NCI-H82 (cell line): ENCODE data around the gene OVCH1.
"Not testable (repeated sequence)": the region's sequence is repeated elsewhere in the genome, so short reads cannot be mapped to it uniquely, and the experiment has no call there.

ENCODE experiments used
- DNase-seq: peaks from one replicate; lab custom pipeline; 2025; lab: John Stamatoyannopoulos, UW

The OVCH1 gene

DNA sequence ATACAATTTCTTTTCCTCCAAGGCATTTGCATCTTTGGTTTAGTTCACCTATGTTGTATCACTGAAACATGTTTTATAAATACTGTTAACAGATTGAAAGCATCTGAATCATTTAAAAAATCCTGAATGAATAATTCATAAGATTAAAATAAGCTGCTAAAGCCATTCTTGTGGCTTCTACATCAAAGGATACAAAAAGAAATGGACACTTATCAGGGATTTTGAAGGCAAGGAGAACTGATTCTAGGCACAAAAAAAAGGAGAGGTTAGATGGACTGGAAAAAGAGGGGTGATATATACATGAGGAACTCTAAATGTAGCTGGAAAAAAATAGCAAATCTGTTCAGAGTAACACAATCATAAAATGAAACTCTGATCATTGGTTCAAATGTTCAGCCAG lies 5.8 kb upstream of the OVCH1 start:
- DNase-seq, result no peak

DNA sequence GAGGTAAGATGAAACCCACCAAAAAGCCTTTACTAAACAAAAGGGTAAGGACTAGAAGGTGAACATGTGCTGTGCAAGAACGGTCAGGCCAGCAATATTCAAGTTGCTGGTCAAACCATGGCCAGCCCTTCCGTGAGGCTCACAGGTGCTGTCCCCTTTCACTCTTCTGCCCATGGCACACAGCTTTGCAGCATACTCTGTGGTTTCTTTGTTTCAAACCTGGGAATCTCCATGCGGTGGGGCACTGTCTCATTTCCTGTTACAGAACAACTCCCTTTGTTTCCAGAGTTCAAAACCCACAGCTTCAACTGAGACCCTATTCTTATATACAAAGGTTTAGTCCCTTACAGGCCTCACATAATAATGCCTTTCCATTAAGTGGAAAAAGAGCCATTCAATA lies 1.7 kb upstream of the OVCH1 start:
- no peak for DNase-seq

DNA sequence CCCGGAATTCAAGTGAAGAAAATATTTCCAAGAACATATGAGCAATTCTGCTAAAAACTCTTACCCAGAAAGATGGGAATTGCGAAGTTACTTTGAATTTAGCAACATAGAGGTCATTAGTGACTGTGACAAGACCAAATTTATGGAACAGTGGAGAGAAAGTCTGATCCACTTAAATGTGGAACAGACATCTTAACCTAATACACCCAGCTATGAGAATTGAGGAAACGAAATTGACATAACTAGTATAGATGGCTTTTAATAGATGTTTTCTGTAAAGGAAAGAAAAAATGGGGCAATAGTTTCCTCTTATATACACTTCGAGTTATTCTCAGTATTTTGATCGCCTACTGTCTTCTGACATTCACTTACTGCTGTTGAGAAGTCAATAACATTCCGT lies 4.6 kb downstream of the OVCH1 start:
- no peak for DNase-seq

DNA sequence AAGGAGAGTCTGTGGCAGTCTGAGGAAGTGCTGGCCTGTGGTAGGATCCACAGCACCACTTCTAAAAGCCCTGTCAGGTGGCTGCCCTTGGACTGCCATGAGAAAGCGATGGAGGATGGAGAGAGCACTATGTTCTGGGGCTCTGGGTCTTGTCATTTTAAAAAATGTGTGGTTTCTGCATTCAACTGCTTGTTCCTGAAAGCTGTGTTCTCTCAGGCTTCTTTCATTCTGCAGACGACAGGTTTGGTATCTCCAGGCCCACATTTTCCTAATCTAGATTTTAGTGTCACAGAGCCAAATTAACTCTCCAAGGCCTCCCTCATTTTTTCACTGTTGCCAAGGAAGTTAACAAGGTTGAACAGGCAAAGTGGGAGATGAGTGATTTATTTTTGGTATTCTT lies 10.5 kb downstream of the OVCH1 start:
- DNase-seq, result no peak

DNA sequence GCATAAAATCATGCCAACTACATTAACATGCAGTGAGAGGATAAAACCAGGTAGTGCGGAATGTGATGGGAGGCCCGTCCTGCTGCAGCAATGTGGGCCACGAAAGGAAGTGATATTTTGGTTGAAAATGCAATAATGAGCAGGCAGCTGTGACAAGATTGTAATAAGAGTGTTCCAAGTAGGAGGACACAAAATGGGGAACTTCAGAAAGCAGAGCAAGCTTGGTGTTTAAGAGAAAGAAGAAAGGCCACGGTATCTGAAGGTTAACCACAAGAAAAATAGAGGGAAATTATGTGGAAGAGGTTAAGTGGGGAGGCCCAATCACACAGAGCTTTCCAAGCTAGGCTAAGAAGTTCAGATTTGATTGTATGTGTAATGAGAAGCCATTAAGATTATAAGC lies 34.3 kb downstream of the OVCH1 start:
- DNase-seq, result no peak

DNA sequence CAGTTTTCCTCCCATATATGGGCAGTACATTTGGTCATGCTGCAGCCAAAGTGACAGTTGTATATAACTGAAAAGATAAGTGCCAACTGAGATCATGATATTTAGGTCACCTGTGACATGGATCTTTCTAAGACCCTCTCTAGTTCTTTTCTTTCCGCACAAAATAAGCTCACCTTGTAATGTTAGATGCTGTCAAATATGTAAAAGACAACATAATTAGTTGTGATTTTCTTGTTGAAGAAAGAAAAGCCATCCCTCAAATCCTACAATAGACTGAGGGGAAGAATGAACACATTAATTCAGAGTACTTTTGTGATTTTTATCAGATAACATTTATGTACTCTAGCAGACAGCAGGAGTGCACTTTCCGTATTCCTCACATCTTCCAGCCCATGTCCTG lies 37.4 kb downstream of the OVCH1 start:
- DNase-seq, result no peak

DNA sequence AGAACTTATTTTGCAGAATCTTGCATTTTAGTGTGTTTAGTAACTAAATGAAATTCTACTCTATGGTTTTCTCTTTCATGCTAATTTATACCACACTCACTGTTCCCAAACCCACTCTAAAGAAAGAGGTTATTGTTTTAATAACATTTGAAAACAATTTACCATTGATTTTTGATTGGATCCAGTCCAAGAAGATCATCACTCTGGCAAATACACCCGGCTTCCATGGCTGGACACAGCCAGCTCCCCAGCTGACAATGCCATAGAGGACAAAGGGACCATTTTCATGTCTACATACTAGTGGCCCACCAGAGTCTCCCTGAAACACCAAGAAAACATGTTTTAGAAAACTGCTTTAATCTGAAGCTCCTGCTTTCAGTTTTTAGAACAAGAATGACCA lies 42.4 kb downstream of the OVCH1 start:
- no peak for DNase-seq

DNA sequence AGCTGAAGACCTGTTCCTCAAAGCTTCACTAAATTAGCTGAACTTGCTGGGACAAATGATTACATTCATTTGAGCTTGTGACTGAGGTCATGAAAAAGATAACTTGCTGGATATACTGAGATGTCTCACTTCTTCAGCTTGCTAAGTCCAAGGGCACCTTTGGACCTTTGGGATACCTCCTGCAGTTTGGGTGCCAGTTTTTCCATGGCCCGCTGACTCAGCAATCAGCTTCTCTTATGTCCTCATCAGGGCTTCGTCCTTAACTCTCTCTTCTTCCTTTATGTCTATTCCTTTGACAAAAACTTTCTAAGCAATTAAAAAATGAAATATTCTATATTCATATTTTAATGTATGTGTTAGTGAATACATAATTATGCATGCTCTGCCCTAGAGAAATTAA lies 45.6 kb downstream of the OVCH1 start:
- DNase-seq, result no peak

DNA sequence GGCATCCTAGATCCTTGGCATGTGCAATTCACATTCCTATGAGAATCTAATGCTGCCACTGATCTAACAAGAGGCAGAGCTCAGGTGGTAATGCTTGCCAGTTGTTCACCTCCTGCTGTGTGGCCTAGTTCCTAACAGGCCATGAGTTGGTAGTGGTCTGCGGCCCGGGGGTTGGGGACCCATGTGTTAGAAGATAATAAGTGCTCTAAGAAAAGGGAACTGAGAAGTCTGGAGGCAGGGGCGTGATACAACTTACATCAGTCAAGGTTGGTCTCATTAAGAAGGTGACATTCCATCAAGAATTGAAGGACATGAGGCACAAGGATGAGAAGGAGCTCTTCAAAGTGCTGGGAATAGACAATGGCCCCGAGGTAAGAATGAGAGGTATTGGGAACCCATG lies 49.3 kb downstream of the OVCH1 start:
- no peak for DNase-seq

DNA sequence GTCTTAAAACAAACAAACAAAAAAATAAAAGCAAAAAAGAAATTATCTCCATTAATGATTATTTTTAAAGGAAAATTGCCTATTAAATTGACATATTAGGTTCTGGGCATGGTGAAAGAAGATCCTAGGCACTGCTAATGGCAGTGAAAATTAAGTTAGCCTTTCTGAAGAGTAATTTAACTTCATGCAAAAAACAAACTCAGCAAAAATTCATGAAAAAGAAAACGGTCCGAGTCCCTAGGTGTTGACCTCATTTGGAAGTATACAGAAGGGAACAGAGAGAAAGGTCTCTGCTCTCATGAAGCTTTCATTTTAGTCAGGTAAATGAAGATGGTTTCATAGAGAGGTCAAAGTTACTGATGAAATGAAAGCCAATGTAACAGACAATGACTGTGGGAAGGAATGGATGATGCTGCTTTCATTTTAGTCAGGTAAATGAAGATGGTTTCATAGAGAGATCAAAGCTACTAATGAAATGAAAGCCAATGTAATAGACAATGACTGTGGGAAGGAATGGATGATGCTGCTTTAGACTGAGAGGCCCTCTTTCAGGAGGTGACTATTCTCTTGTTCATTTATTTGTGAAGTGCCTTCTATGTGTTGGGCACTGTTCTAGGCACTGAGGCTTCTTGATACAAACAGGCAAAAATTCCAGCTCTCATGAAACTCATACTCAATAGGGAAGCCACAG lies 50.1 kb downstream of the OVCH1 start:
- no peak for DNase-seq

DNA sequence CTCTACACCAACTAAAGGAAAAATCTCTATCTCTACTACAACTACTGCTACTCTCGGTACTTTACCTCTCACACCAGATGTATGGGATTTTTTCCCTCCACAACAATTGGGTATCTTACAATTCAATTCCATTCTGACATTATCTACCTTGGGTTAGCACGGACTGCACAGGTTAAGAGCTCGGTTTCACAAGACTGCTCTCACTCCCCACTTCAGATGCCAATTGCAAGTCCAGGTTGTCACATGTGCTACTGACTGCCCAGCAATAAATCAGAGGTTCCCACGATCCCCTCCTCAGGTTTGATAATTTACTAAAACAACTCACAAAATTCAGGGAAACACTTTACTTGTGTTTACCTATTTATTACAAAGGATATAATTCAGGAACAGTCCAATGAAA lies 58.0 kb downstream of the OVCH1 start:
- no peak for DNase-seq

DNA sequence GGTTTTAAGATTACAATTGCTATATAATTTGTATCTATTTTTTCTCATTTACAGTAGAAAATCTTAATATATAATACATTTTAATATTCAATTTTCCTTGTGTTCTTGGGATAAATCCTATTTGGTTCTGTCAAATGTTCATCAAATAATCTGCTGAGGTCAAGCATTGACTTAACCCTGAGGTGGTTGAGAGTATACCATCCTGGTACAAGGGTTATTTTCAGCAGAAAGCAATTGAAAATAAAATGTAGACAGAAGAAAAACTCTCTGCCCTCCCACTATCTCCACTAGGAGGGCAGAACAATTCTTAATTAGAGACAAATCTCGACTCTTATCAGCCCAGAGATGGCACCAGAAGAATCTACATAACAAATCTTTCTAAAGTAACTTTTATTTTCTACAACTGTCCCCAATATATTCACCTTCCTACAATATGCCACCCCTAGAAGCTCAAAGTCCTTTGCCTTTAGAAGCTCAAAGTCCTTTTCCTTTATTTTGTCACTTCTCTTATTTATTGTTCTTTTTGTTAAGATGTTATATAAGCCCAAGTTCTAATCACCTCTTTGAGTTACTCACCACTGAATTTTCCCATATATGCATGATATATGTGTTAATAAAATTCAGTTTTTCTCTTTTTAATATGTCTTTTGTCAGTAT lies 58.6 kb downstream of the OVCH1 start:
- DNase-seq, result no peak

DNA sequence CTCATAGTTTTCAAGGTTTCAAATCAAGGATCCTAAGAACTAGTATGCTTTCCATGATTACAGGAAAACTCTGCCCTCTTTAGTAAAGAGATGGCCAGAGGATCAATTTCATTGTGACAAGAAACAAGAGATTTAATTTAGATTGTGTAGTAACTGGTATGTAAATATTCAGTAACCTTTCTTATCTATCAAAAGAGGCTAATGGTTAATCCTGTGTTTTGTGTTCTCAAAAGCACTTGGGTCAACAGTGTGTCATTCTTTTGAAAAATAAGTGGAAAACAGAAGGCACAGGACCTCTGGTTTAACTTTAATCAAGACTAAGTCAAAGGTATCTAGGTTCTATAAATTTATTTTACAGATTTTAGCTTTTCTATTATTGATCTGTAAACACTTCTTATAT lies 59.9 kb downstream of the OVCH1 start:
- no peak for DNase-seq

DNA sequence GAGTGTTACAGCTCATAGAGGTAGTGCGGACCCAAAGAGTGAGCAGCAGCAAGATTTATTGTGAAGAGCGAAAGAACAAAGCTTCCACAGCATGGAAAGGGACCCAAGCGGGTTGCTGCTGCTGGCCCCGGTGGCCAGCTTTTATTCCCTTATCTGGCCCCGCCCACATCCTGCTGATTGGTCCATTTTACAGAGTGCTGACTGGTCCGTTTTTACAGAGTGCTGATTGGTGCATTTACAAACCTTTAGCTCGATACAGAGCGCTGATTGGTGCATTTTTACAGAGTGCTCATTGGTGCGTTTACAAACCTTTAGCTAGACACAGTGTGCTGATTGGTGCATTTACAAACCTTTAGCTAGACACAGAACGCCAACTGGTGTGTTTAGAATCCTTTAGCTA lies 60.7 kb downstream of the OVCH1 start:
- not testable (repeated sequence) for DNase-seq

DNA sequence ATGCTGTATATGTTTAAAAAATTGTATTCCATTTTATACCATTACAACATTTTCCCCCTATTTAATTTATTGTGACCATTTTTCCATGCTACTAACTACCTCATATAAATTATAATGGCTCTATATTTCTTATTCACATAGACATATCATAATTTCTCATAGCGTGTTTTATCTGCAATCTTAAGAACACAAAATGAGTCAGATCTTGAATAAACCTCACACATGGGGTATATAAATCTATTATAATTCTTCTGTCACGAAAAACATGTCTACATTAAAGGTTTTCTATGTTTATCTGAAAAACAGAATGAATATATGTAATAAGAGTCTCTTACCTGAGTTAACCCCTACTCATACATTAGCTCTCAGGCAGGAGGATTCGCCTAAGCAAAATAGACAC lies 66.0 kb downstream of the OVCH1 start:
- no peak for DNase-seq

DNA sequence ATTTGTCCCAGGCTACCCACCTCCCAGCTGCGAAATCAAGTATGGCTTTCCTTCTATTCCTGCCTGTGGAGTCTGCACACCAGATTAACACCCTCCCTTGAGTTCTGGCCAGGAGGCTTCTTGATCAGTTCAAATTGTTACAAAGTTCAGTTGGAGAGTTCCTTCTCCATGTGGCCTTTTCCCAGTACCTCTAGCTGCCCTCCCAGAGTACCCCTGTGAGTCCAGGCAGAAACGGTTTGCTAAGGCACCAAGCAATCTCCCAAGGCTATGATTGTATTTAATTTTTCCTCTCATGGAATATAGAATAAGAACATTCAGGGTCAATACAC lies 66.8 kb downstream of the OVCH1 start:
- no peak for DNase-seq

DNA sequence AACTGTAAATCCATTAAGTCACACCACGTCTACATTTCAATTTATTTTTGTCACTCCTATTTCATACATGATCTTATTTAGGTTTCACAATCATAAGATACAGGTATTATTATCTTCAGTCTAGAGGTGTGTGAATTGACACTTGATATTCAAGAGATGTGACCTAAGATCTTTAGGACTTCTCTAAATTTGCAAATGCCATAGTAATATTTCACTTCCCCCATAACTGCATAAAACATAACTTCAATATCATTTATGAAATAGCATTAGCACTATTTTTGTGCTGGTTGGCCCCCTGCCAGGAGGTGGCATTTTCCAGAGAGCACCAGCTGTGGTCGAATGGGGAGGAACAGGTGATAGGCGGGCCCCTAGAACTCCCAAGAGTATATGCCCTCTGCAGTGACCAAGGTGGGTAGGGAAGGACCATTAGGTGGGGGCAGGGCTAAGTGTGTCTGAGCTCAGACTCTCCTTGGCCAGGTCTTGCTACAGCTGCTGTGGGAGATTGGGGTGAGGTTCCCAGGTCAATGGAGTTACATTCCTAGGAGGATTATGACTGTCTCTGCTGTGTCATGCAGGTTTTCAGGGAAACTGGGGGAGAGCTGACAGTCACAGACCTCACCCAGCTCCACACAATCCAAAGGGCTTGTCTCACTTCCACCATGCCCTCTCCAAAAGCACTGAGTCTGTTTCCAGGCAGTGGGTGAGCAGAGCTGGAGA lies 67.3 kb downstream of the OVCH1 start:
- no peak for DNase-seq

DNA sequence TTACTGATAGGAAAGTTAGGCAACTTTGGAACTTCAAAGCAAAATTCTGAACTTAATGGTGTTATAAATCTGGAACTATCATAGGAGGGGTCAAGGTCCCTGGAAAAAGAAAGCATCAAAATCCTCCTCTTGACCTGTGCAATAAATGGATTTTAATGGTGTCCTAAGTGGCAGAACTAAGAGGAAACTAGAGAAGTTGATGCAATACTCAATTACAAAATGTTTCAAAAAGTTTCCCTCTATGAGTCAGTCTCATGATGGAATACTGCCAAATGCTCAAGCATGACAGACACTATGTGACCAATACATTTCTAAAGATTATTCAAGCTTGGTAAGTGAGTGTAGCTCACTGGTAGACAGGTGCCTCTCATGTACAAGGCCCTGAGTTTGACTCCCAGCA lies 68.9 kb downstream of the OVCH1 start:
- no peak for DNase-seq

DNA sequence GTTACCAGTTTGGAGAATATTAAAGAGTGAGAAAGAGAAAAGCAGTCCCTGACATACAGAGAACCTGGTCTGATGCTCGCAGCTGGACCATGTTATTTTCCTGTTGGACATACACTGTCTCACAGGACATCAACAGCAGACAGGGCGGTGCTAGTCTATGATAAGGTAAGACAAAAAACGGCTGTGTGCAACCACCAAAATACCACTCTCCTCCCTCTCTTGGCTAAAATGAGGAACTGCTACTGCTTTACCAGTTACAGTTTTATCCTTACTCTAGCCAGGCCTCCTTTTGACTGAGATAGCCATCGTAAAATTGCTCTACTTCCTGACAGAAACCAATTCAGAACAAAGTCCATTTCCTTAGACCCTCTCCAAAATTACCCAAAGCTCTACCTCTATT lies 69.5 kb downstream of the OVCH1 start:
- peak; percentile 7 for DNase-seq

DNA sequence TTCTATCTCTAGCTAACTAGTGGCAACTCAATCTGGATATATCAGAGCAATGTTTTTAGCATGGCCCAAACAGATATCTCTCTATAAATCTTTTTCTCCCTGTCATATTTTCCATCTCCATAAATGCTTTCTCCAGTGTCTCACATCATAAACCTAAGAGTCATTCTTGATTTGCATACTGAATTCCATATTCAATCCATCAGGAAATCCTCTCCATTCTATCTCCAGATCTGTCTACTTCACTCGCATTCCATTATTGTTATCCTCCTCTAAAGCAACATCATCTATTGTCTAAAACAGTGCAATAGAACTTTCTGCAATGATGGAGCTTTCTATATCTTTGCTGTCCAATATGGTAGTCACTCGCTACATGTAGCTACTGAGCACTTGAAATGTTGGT lies 71.0 kb downstream of the OVCH1 start:
- no peak for DNase-seq

DNA sequence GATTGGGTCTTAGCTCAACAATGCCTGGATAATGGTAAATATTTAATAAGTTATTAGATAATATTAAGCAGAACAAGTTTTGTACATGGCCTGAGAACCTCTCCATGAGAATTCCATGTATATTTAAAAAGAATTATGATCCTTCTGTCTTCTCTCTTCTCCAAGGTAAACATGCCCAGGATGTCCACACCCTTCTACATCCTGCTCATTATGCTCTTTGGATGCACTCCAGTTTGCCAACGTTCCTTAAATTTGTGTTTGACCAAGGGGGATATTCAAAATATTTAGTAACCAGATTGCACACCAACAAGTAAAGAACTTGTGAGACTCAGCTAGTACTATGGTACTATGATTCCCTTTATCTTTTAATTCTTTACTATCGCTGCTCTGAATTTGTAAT lies 71.8 kb downstream of the OVCH1 start:
- DNase-seq, result no peak

DNA sequence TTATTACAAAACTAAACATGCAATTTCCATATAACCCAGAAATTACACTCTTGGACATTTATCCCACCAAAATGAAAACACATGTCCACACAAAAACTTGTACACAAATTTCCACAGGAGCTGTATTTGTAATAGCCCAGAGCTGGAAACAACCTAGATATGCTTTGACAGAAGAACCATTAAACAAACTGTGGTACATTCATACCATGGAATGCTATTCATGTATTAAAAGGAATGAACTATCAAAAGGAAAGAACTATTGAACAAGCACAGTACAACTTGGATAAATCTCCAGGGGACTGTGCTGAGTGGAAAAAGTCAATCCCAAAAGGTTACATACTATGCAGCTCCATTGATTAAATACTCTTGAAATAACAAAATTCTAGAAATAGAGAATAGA lies 80.7 kb downstream of the OVCH1 start:
- no peak for DNase-seq

DNA sequence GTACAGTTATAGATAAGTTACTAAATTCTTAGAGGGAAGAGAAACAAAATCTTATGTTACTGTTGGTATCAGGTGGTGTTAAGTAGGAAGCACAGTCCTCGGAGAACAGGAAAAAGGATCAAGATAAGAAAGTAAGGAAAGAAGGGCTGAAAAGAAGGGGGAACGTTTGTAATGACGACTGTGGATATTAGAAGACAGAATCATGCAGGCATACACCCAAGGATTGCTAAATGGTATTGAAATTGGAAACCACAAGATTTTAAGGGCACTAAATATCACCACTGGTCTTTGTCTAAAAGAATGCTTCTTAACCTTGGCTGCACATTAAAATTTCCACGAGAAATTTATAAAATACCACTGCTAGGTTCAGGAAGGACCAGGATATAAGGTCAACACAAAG lies 82.4 kb downstream of the OVCH1 start:
- DNase-seq, result no peak

DNA sequence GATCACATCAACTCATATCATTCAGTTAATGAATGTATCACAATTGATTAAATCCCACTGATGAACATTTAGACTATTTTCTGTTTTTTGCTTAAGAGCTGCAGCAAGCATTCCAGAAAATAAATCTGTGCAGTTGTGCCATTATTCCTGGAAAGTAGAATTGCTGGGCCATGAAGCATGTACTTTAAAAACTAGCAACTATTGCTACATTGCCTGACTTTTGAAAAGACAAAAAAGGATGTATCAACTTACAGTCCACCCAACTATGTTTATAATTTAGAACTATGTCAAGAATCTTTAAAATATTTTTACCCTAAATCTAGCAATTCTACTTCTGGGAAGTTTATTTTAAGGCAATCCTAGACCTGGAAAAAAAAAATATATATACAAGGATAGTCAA lies 83.1 kb downstream of the OVCH1 start:
- no peak for DNase-seq
